Esophagus muscularis mucosa (tissue), 4 donors: ENCODE data around the gene PIK3R5. TPM values are rescaled to one million over a fixed set of nuclear protein-coding genes. Genes with fewer than 3 reads are reported as not detected.

Experiments
- DNase-seq: peaks from one replicate; pipeline ENCODE4 v3.0.0-alpha.2; 2017; ENCODE audit errors: extremely low spot score
- H3K27ac ChIP-seq, 4 donors: fragments of 200-600 bp; sonication (generic); replicated peaks in 1 of 4; 1 replicate in 3 of 4; 2 replicates in 1 of 4; pipeline ENCODE4 v1.5.1; 2016 to 2019; ENCODE audit warnings: mild to moderate bottlenecking in 1 of 4
- H3K27me3 ChIP-seq, 4 donors: fragments of 200-600 bp; sonication (generic); one replicate each; pipeline versions ENCODE4 v1.5.1 to v1.6.0; 2016 to 2019
- H3K36me3 ChIP-seq, 4 donors: fragments of 200-600 bp; sonication (generic); one replicate each; pipeline ENCODE4 v1.5.1; 2016 to 2019
- H3K4me1 ChIP-seq, 4 donors: fragments of 200-600 bp; sonication (generic); one replicate each; pipeline ENCODE4 v1.5.1; 2016 to 2019
- H3K4me3 ChIP-seq, 4 donors: fragments of 200-600 bp; sonication (generic); 1 replicate in 2 of 4; 2 replicates in 2 of 4; pipeline ENCODE4 v1.5.1; 2016 to 2019; ENCODE audit warnings: mild to moderate bottlenecking in 4 of 4, moderate library complexity in 1 of 4
- H3K9me3 ChIP-seq, 4 donors: fragments of 200-600 bp; sonication (generic); 1 replicate in 3 of 4; 2 replicates in 1 of 4; pipeline ENCODE4 v1.5.1; 2016 to 2019
- CTCF ChIP-seq, 3 experiments: fragments of 200-600 bp in 2 of 3; fragments of 450-650 bp in 1 of 3; sonication (generic) in 2 of 3; IDR thresholded peaks; one replicate each; pipeline ENCODE4 v1.5.1; 2017 to 2019; ENCODE audit warnings: antibody characterized with exemption in 3 of 3, mild to moderate bottlenecking in 2 of 3, moderate library complexity in 1 of 3
- EP300 ChIP-seq: sonication (generic); formaldehyde crosslinking; IDR thresholded peaks from one replicate; pipeline ENCODE4 v1.6.1; 2017; ENCODE audit warnings: antibody characterized with exemption
- POLR2A ChIP-seq: fragments of 450-650 bp; IDR thresholded peaks from one replicate; pipeline ENCODE4 v1.6.1; 2017; ENCODE audit warnings: antibody characterized with exemption, moderate library complexity, mild to moderate bottlenecking, low read depth
- POLR2AphosphoS5 ChIP-seq, 2 donors: sonication (generic); formaldehyde crosslinking; IDR thresholded peaks; one replicate each; pipeline ENCODE4 v1.6.1; 2017; ENCODE audit warnings: antibody characterized with exemption in 2 of 2
- WGBS: methylation state at CpG from one replicate; pipeline ENCODE4 v1.1.5; 2018; 5-methylcytosine and 5-hydroxymethylcytosine counted together
- intact Hi-C: fragments of 100-400 bp; cut with DNase I; formaldehyde crosslinking; loops from one replicate; pipeline ENCODE4 v1.15.1; 2023
- total RNA-seq, 4 donors: library from RNA; depleted of rRNA; stranded (reverse); fragments of >200 nt; gene quantifications; one replicate each; pipeline versions ENCODE4 v1.1.0 to v1.2.1, GENCODE V29; 2016

PIK3R5 gene
- total RNA-seq, 4 donors from 2014 or later = 7.0 to 16.2 (median 9.6) TPM

GRCh38 chr17:8939496-8940334 is 25.8 kb downstream of the PIK3R5 start:
- DNase-seq = no peak

GRCh38 chr17:8938933-8939332 is 26.6 kb downstream of the PIK3R5 start:
- 87% methylated on average over 4 of the region's 5 CpGs for WGBS
- no peak overlapping the region for H3K4me3 ChIP-seq
- DNase-seq = no peak
- peaks cover 0 to 3% (median 0%) of the 10 kb centered on the region in 4 donors for H3K4me1 ChIP-seq
- H3K27ac ChIP-seq = no peak overlapping the region
- intact Hi-C loops = no loop called here
- H3K27me3 ChIP-seq = peaks cover 0 to 19% (median 0%) of the 10 kb centered on the region in 4 donors
- TF ChIP-seq POLR2AphosphoS5 (IDR thresholded peaks at IDR 0.05) (no peak), CTCF (IDR thresholded peaks at IDR 0.05) (no peak), POLR2A (no peak), EP300 (no peak)
- H3K9me3 ChIP-seq = no peaks in the 10 kb centered on the region
- H3K36me3 ChIP-seq = no peaks in the 10 kb centered on the region

More at GRCh38 chr17:8939496-8940334, 25.8 kb downstream of the PIK3R5 start:
- Histone ChIP-seq H3K27ac (no peak overlapping the region), H3K27me3 (peaks cover 0 to 23% (median 0%) of the 10 kb centered on the region in 4 donors), H3K4me1 (peaks cover 0 to 3% (median 0%) of the 10 kb centered on the region in 4 donors), H3K4me3 (no peak overlapping the region), H3K9me3 (peaks cover 0 to 3% (median 0%) of the 10 kb centered on the region in 4 donors), H3K36me3 (no peaks in the 10 kb centered on the region)
- intact Hi-C loops = no loop called here
- TF ChIP-seq POLR2A (no peak), EP300 (no peak), CTCF (IDR thresholded peaks at IDR 0.05) (no peak), POLR2AphosphoS5 (IDR thresholded peaks at IDR 0.05) (no peak)
- 65% methylated on average over 12 of the region's 12 CpGs for WGBS

- Histone ChIP-seq H3K9me3 (peaks cover 0 to 9% (median 4%) of the 10 kb centered on the region in 4 donors), H3K27ac (no peak overlapping the region), H3K4me1 (no peaks in the 10 kb centered on the region), H3K27me3 (peaks cover 0 to 9% (median 0%) of the 10 kb centered on the region in 4 donors), H3K4me3 (no peak overlapping the region), H3K36me3 (no peaks in the 10 kb centered on the region)
- intact Hi-C loops = no loop called here
- WGBS = 66% methylated on average over 9 of the region's 9 CpGs
- no peak for DNase-seq
- TF ChIP-seq EP300 (no peak), CTCF (IDR thresholded peaks at IDR 0.05) (no peak), POLR2A (no peak), POLR2AphosphoS5 (IDR thresholded peaks at IDR 0.05) (no peak)
Observed at GRCh38 chr17:8935191-8935590, 30.3 kb downstream of the PIK3R5 start.

GRCh38 chr17:8934346-8934745 is 31.2 kb downstream of the PIK3R5 start:
- Histone ChIP-seq H3K36me3 (no peaks in the 10 kb centered on the region), H3K27ac (no peak overlapping the region), H3K4me1 (no peaks in the 10 kb centered on the region), H3K27me3 (peaks cover 0 to 2% (median 0%) of the 10 kb centered on the region in 4 donors), H3K9me3 (peaks cover 0 to 12% (median 6%) of the 10 kb centered on the region in 4 donors), H3K4me3 (no peak overlapping the region)
- WGBS = 80% methylated on average over 6 of the region's 6 CpGs
- intact Hi-C loops = no loop called here
- no peak for TF ChIP-seq CTCF (IDR thresholded peaks at IDR 0.05)
- no peak for TF ChIP-seq EP300
- TF ChIP-seq POLR2AphosphoS5 (IDR thresholded peaks at IDR 0.05) = no peak
- TF ChIP-seq POLR2A = no peak
- DNase-seq = no peak
